WTC11 (cell line): Measurements from ENCODE around the gene RIMS4. TPM values are rescaled to one million over a fixed set of nuclear protein-coding genes. Genes with fewer than 3 reads are reported as not detected.

Experiments
- ATAC-seq: fragments of 200-7000 bp; cut with Tn5 transposase; 2 replicates; pipeline ENCODE4 v1.10.0; 2021; ENCODE audit warnings: mild to moderate bottlenecking, moderate library complexity
- CTCF ChIA-PET: fragments of 300-600 bp; sonication (Branson Sonifier 250); formaldehyde crosslinking; loops from one replicate; lab custom pipeline; 2021; ENCODE audit warnings: antibody characterized with exemption; lab: Charles Lee
- POLR2A ChIA-PET: fragments of 350-600 bp; sonication (Branson Sonifier 250); formaldehyde crosslinking; loops from one replicate; lab custom pipeline; 2021; ENCODE audit warnings: antibody characterized with exemption; lab: Charles Lee
- DNase-seq: peaks from one replicate; pipeline ENCODE4 v3.0.0; 2021; ENCODE audit warnings: low spot score
- H3K27ac Mint-ChIP-seq: 2 replicates; pipeline ENCODE4 v1.8.0; 2021; ENCODE audit warnings: mixed read lengths
- H3K27me3 Mint-ChIP-seq: 2 replicates; pipeline ENCODE4 v1.8.0; 2021; ENCODE audit warnings: low read depth, mild to moderate bottlenecking, moderate library complexity, mixed read lengths
- H3K36me3 Mint-ChIP-seq: 2 replicates; pipeline ENCODE4 v1.8.0; 2021; ENCODE audit warnings: mixed read lengths
- H3K4me1 Mint-ChIP-seq: 2 replicates; pipeline ENCODE4 v1.8.0; 2022; ENCODE audit warnings: mixed read lengths
- H3K4me3 Mint-ChIP-seq: 2 replicates; pipeline ENCODE4 v1.8.0; 2021; ENCODE audit warnings: mild to moderate bottlenecking, moderate library complexity, mixed read lengths
- H3K9me3 Mint-ChIP-seq: 2 replicates; pipeline ENCODE4 v1.8.0; 2021; ENCODE audit warnings: mixed read lengths
- ATF3 ChIP-seq: sonication (generic); formaldehyde crosslinking; conservative IDR thresholded peaks from 2 replicates; pipeline ENCODE4 v1.8.1; 2022; ENCODE audit warnings: mild to moderate bottlenecking, missing genetic modification reagents
- ELF4 ChIP-seq: sonication (generic); formaldehyde crosslinking; IDR thresholded peaks from 2 replicates; pipeline ENCODE4 v1.8.1; 2022; ENCODE audit warnings: low read depth, mild to moderate bottlenecking, moderate library complexity, missing genetic modification reagents
- EMX1 ChIP-seq: fragments of 250-450 bp; sonication (Bioruptor Pico); IDR thresholded peaks from 2 replicates; pipeline ENCODE4 v1.8.0; 2021; ENCODE audit warnings: mild to moderate bottlenecking
- ESRRA ChIP-seq: sonication (generic); formaldehyde crosslinking; IDR thresholded peaks from 2 replicates; pipeline ENCODE4 v1.8.1; 2022; ENCODE audit warnings: mild to moderate bottlenecking, missing genetic modification reagents, borderline replicate concordance
- IRF2 ChIP-seq: sonication (generic); formaldehyde crosslinking; IDR thresholded peaks from 2 replicates; pipeline ENCODE4 v1.8.0; 2022; ENCODE audit warnings: low read depth, missing genetic modification reagents, borderline replicate concordance
- JAZF1 ChIP-seq: fragments of 250-450 bp; sonication (Bioruptor Pico); IDR thresholded peaks from 2 replicates; pipeline ENCODE4 v1.9.0; 2021; ENCODE audit warnings: moderate library complexity, mild to moderate bottlenecking, inconsistent platforms
- MLX ChIP-seq: sonication (generic); formaldehyde crosslinking; IDR thresholded peaks from 2 replicates; pipeline ENCODE4 v1.8.1; 2023; ENCODE audit warnings: mild to moderate bottlenecking, missing genetic modification reagents, moderate library complexity
- NFE2L1 ChIP-seq: sonication (generic); formaldehyde crosslinking; IDR thresholded peaks from 2 replicates; pipeline ENCODE4 v1.8.1; 2023; ENCODE audit warnings: missing genetic modification reagents
- NFYB ChIP-seq: sonication (generic); formaldehyde crosslinking; conservative IDR thresholded peaks from 2 replicates; pipeline ENCODE4 v1.8.0; 2022; ENCODE audit warnings: low read depth, missing genetic modification reagents
- NR1H2 ChIP-seq: sonication (generic); formaldehyde crosslinking; IDR thresholded peaks from 2 replicates; pipeline ENCODE4 v1.9.0; 2021; ENCODE audit warnings: mild to moderate bottlenecking, moderate library complexity, missing genetic modification reagents
- PRRX2 ChIP-seq: fragments of 250-450 bp; sonication (Bioruptor Pico); IDR thresholded peaks from 2 replicates; pipeline ENCODE4 v1.8.0; 2021; ENCODE audit warnings: mild to moderate bottlenecking
- SMAD3 ChIP-seq: sonication (generic); formaldehyde crosslinking; IDR thresholded peaks from 2 replicates; pipeline ENCODE4 v1.8.0; 2022; ENCODE audit warnings: missing genetic modification reagents, mild to moderate bottlenecking, borderline replicate concordance
- SMAD4 ChIP-seq: sonication (generic); formaldehyde crosslinking; IDR thresholded peaks from 2 replicates; pipeline ENCODE4 v1.8.0; 2022; ENCODE audit warnings: mild to moderate bottlenecking, missing genetic modification reagents
- SOX15 ChIP-seq: fragments of 250-450 bp; sonication (Bioruptor Pico); IDR thresholded peaks from 2 replicates; pipeline ENCODE4 v1.9.0; 2021; ENCODE audit warnings: mild to moderate bottlenecking
- SP1 ChIP-seq: sonication (generic); formaldehyde crosslinking; conservative IDR thresholded peaks from 2 replicates; pipeline ENCODE4 v1.8.1; 2022; ENCODE audit warnings: missing genetic modification reagents
- TP53 ChIP-seq: sonication (generic); formaldehyde crosslinking; IDR thresholded peaks from 2 replicates; pipeline ENCODE4 v1.8.1; 2023; ENCODE audit warnings: mild to moderate bottlenecking, missing genetic modification reagents
- ZNF121 ChIP-seq: sonication (generic); formaldehyde crosslinking; IDR thresholded peaks from 2 replicates; pipeline ENCODE4 v1.8.0; 2023; ENCODE audit warnings: missing genetic modification reagents
- ZNF219 ChIP-seq: sonication (generic); formaldehyde crosslinking; IDR thresholded peaks from 2 replicates; pipeline ENCODE4 v1.8.0; 2023; ENCODE audit warnings: missing genetic modification reagents, mild to moderate bottlenecking, borderline replicate concordance
- ZNF263 ChIP-seq: sonication (generic); formaldehyde crosslinking; IDR thresholded peaks from 2 replicates; pipeline ENCODE4 v1.8.1; 2022; ENCODE audit warnings: low read depth, mild to moderate bottlenecking, moderate library complexity, missing genetic modification reagents
- ZNF423 ChIP-seq: fragments of 250-450 bp; sonication (Bioruptor Pico); IDR thresholded peaks from 2 replicates; pipeline ENCODE4 v2.1.2; 2022; ENCODE audit warnings: mild to moderate bottlenecking, moderate library complexity
- ZNF425 ChIP-seq: fragments of 250-450 bp; sonication (Bioruptor Pico); conservative IDR thresholded peaks from 2 replicates; pipeline ENCODE4 v1.9.0; 2021; ENCODE audit warnings: mild to moderate bottlenecking
- ZNF512 ChIP-seq: sonication (generic); formaldehyde crosslinking; IDR thresholded peaks from 2 replicates; pipeline ENCODE4 v1.8.1; 2022; ENCODE audit warnings: missing genetic modification reagents, borderline replicate concordance
- total RNA-seq: library from RNA; stranded (reverse); gene quantifications from 3 replicates; pipeline ENCODE4 v1.2.3, GENCODE V29; 2021

Gene RIMS4
- total RNA-seq, 1 experiment from 2014 or later = 24.8 TPM

- ATAC-seq (no peak), DNase-seq (no peak)
- TF ChIP-seq ZNF263 (CRISPR knock-in tag) = no peak
- no peak for TF ChIP-seq SMAD3 (CRISPR knock-in tag)
- H3K27ac Mint-ChIP-seq = no peak overlapping the region
- no peak overlapping the region for H3K4me3 Mint-ChIP-seq
- POLR2A ChIA-PET = no interaction called here
- H3K9me3 Mint-ChIP-seq = no peaks in the 10 kb centered on the region
- peaks cover 22% of the 10 kb centered on the region for H3K4me1 Mint-ChIP-seq
- CTCF ChIA-PET = no interaction called here
- no peaks in the 10 kb centered on the region for H3K36me3 Mint-ChIP-seq
- H3K27me3 Mint-ChIP-seq = no peaks in the 10 kb centered on the region
Measured at GRCh38 chr20:44704551-44704971, 105.8 kb downstream of the RIMS4 start.

GRCh38 chr20:44703956-44704488, 106.3 kb downstream of the RIMS4 start:
- TF ChIP-seq MLX = no peak
- no peak for TF ChIP-seq NFE2L1
- TF ChIP-seq SMAD4 = no peak
- TF ChIP-seq NFYB (CRISPR knock-in tag) = no peak
- no peak for TF ChIP-seq ATF3 (CRISPR knock-in tag)
- no peak for TF ChIP-seq ZNF121 (CRISPR knock-in tag)
- TF ChIP-seq ZNF425 (CRISPR knock-in tag) = no peak
- no peak for TF ChIP-seq ESRRA
- no peak for TF ChIP-seq NR1H2 (CRISPR knock-in tag)
- no peak for TF ChIP-seq ELF4 (CRISPR knock-in tag)
- TF ChIP-seq PRRX2 (CRISPR knock-in tag) = no peak
- TF ChIP-seq SOX15 (CRISPR knock-in tag) = no peak
- no peak for TF ChIP-seq ZNF219 (CRISPR knock-in tag)
- no peak for TF ChIP-seq SP1 (CRISPR knock-in tag)
- no peak for TF ChIP-seq EMX1 (CRISPR knock-in tag)
- TF ChIP-seq ZNF512 (CRISPR knock-in tag) = no peak
- TF ChIP-seq IRF2 (CRISPR knock-in tag) = no peak
- no peak for TF ChIP-seq JAZF1 (CRISPR knock-in tag)
- TF ChIP-seq TP53 (CRISPR knock-in tag) = no peak
- no peak for TF ChIP-seq ZNF423 (CRISPR knock-in tag)
- ATAC-seq (no peak), DNase-seq (no peak)
- CTCF ChIA-PET = interaction anchor here (1.5 kb wide), 1 partner anchor 43 kb away, joined by 3 read pairs; no protein-coding TSS in a partner anchor
- POLR2A ChIA-PET = no interaction called here
- Mint-ChIP-seq H3K9me3 (no peaks in the 10 kb centered on the region), H3K4me1 (peaks cover 22% of the 10 kb centered on the region), H3K27me3 (no peaks in the 10 kb centered on the region), H3K4me3 (no peak overlapping the region), H3K36me3 (no peaks in the 10 kb centered on the region), H3K27ac (no peak overlapping the region)
